ENCODE results near the gene SLC26A11. TPM values are rescaled to one million over a fixed set of nuclear protein-coding genes. Genes with fewer than 3 reads are reported as not detected.
"Not testable (repeated sequence)": the region's sequence is repeated elsewhere in the genome, so short reads cannot be mapped to it uniquely, and the experiment has no call there.

The SLC26A11 gene
- total and polyA plus RNA-seq, 4 experiments from 2014 or later, result 6.3 to 126 (median 66.0) TPM

GRCh38 chr17:80294210-80294609, 74.0 kb downstream of the SLC26A11 start:
- POLR2A ChIA-PET (ENCODE audit: partially characterized antibody), result interaction anchor here (1.0 kb wide), 1 partner anchor 32 kb away, joined by 3 read pairs; no protein-coding TSS in a partner anchor
- H3K4me3 Mint-ChIP-seq, result no peak overlapping the region
- CTCF ChIA-PET (ENCODE audit: partially characterized antibody), result no interaction called here

GRCh38 chr17:80294653-80295052, 74.4 kb downstream of the SLC26A11 start:
- H3K9me3 Mint-ChIP-seq, result peaks cover 0 to 1% (median 0%) of the 10 kb centered on the region in 8 donors
- no peaks in the 10 kb centered on the region for H3K27me3 Mint-ChIP-seq
- ChIA-PET CTCF (ENCODE audit: partially characterized antibody) (no interaction called here), POLR2A (ENCODE audit: partially characterized antibody) (interaction anchor here (1.0 to 1.3 kb wide), 2 partner anchors 31 to 32 kb away, joined by 3 to 6 read pairs; no protein-coding TSS in a partner anchor)
- H3K4me1 ChIP-seq (ENCODE audit: insufficient read depth, low read length), result no peaks in the 10 kb centered on the region
- H3K36me3 Mint-ChIP-seq, result peaks cover 65 to 71% of the 10 kb centered on the region in 2 donors
- peaks cover 0 to 10% (median 7%) of the 10 kb centered on the region in 4 donors for H3K4me1 Mint-ChIP-seq
- H3K9me3 ChIP-seq (ENCODE audit: control insufficient read depth in 1 of 2, low read length in 2 of 2), result no peaks in the 10 kb centered on the region
- H3K36me3 ChIP-seq (ENCODE audit: insufficient read depth, low read length), result peaks cover 87% of the 10 kb centered on the region
- no peaks in the 10 kb centered on the region for H3K27me3 ChIP-seq (ENCODE audit: insufficient read depth, low read length)
- intact Hi-C loops (cut with micrococcal nuclease), result no loop called here
- H3K27ac Mint-ChIP-seq, result peak overlapping the region in 3 of 7 donors; percentile 33 to 62 (median 43)
- DNase-seq, result no peak
- H3K4me3 Mint-ChIP-seq, result no peak overlapping the region
- no peak overlapping the region for H3K27ac ChIP-seq (ENCODE audit: low read depth, low read length)
- H3K4me3 ChIP-seq (ENCODE audit: low read length in 2 of 2), result no peak overlapping the region

More at GRCh38 chr17:80294210-80294609, 74.0 kb downstream of the SLC26A11 start:
- peaks cover 0 to 10% (median 4%) of the 10 kb centered on the region in 4 donors for H3K4me1 Mint-ChIP-seq
- H3K36me3 Mint-ChIP-seq, result peaks cover 65 to 71% of the 10 kb centered on the region in 2 donors
- no peak overlapping the region for H3K4me3 ChIP-seq (ENCODE audit: low read length in 2 of 2)
- H3K27ac Mint-ChIP-seq, result peak overlapping the region in 6 of 7 donors; percentile 33 to 69 (median 51)
- no peaks in the 10 kb centered on the region for H3K27me3 ChIP-seq (ENCODE audit: insufficient read depth, low read length)
- no peak for DNase-seq
- H3K27ac ChIP-seq (ENCODE audit: low read depth, low read length), result no peak overlapping the region
- H3K27me3 Mint-ChIP-seq, result no peaks in the 10 kb centered on the region
- H3K9me3 ChIP-seq (ENCODE audit: control insufficient read depth in 1 of 2, low read length in 2 of 2), result no peaks in the 10 kb centered on the region
- intact Hi-C loops (cut with micrococcal nuclease), result no loop called here
- no peaks in the 10 kb centered on the region for H3K4me1 ChIP-seq (ENCODE audit: insufficient read depth, low read length)
- peaks cover 89% of the 10 kb centered on the region for H3K36me3 ChIP-seq (ENCODE audit: insufficient read depth, low read length)
- H3K9me3 Mint-ChIP-seq, result no peaks in the 10 kb centered on the region

GRCh38 chr17:80295146-80295545, 74.9 kb downstream of the SLC26A11 start:
- Histone ChIP-seq H3K9me3 (ENCODE audit: control insufficient read depth in 1 of 2, low read length in 2 of 2) (no peaks in the 10 kb centered on the region), H3K4me1 (ENCODE audit: insufficient read depth, low read length) (no peaks in the 10 kb centered on the region), H3K27me3 (ENCODE audit: insufficient read depth, low read length) (no peaks in the 10 kb centered on the region), H3K36me3 (ENCODE audit: insufficient read depth, low read length) (peaks cover 87% of the 10 kb centered on the region), H3K27ac (ENCODE audit: low read depth, low read length) (no peak overlapping the region), H3K4me3 (ENCODE audit: low read length in 2 of 2) (no peak overlapping the region)
- intact Hi-C loops (cut with micrococcal nuclease), result no loop called here
- H3K27me3 Mint-ChIP-seq, result no peaks in the 10 kb centered on the region
- peak overlapping the region in 2 of 7 donors; percentile 43 to 47 for H3K27ac Mint-ChIP-seq
- H3K4me3 Mint-ChIP-seq, result no peak overlapping the region
- H3K36me3 Mint-ChIP-seq, result peaks cover 67 to 73% of the 10 kb centered on the region in 2 donors
- ChIA-PET POLR2A (ENCODE audit: partially characterized antibody) (interaction anchor here (1.1 to 1.3 kb wide), 2 partner anchors 31 to 34 kb away, joined by 5 to 6 read pairs; no protein-coding TSS in a partner anchor), CTCF (ENCODE audit: partially characterized antibody) (no interaction called here)
- peaks cover 0 to 2% (median 0%) of the 10 kb centered on the region in 8 donors for H3K9me3 Mint-ChIP-seq
- H3K4me1 Mint-ChIP-seq, result peaks cover 0 to 11% (median 8%) of the 10 kb centered on the region in 4 donors
- DNase-seq, result no peak

GRCh38 chr17:80295559-80295958, 75.3 kb downstream of the SLC26A11 start:
- H3K27me3 ChIP-seq (ENCODE audit: insufficient read depth, low read length), result no peaks in the 10 kb centered on the region
- H3K4me3 ChIP-seq (ENCODE audit: low read length in 2 of 2), result no peak overlapping the region
- peaks cover 0 to 10% (median 7%) of the 10 kb centered on the region in 4 donors for H3K4me1 Mint-ChIP-seq
- H3K27me3 Mint-ChIP-seq, result no peaks in the 10 kb centered on the region
- CTCF ChIA-PET (ENCODE audit: partially characterized antibody), result no interaction called here
- H3K4me1 ChIP-seq (ENCODE audit: insufficient read depth, low read length), result no peaks in the 10 kb centered on the region
- no peak for DNase-seq
- POLR2A ChIA-PET (ENCODE audit: partially characterized antibody), result interaction anchor here (1.1 to 1.3 kb wide), 2 partner anchors 32 to 34 kb away, joined by 5 to 6 read pairs; no protein-coding TSS in a partner anchor
- H3K9me3 Mint-ChIP-seq, result peaks cover 0 to 2% (median 0%) of the 10 kb centered on the region in 8 donors
- intact Hi-C loops (cut with micrococcal nuclease), result no loop called here
- peak overlapping the region in 4 of 7 donors; percentile 13 to 55 (median 38) for H3K27ac Mint-ChIP-seq
- H3K4me3 Mint-ChIP-seq, result no peak overlapping the region
- H3K27ac ChIP-seq (ENCODE audit: low read depth, low read length), result no peak overlapping the region
- H3K36me3 ChIP-seq (ENCODE audit: insufficient read depth, low read length), result peaks cover 86% of the 10 kb centered on the region
- H3K36me3 Mint-ChIP-seq, result peaks cover 65 to 73% of the 10 kb centered on the region in 2 donors
- no peaks in the 10 kb centered on the region for H3K9me3 ChIP-seq (ENCODE audit: control insufficient read depth in 1 of 2, low read length in 2 of 2)

- Histone ChIP-seq H3K4me1 (ENCODE audit: insufficient read depth, low read length) (no peaks in the 10 kb centered on the region), H3K9me3 (ENCODE audit: control insufficient read depth in 1 of 2, low read length in 2 of 2) (no peaks in the 10 kb centered on the region), H3K36me3 (ENCODE audit: insufficient read depth, low read length) (peaks cover 85% of the 10 kb centered on the region), H3K27ac (ENCODE audit: low read depth, low read length) (no peak overlapping the region), H3K27me3 (ENCODE audit: insufficient read depth, low read length) (no peaks in the 10 kb centered on the region), H3K4me3 (ENCODE audit: low read length in 2 of 2) (no peak overlapping the region)
- Mint-ChIP-seq H3K27me3 (no peaks in the 10 kb centered on the region), H3K27ac (peak overlapping the region in 1 of 7 donors; percentile 18), H3K4me3 (no peak overlapping the region), H3K36me3 (peaks cover 70 to 78% of the 10 kb centered on the region in 2 donors), H3K9me3 (peaks cover 0 to 2% (median 0%) of the 10 kb centered on the region in 8 donors), H3K4me1 (peaks cover 0 to 10% (median 7%) of the 10 kb centered on the region in 4 donors)
- intact Hi-C loops (cut with micrococcal nuclease), result no loop called here
- DNase-seq, result no peak
- ChIA-PET CTCF (ENCODE audit: partially characterized antibody) (no interaction called here), POLR2A (ENCODE audit: partially characterized antibody) (interaction anchor here (0.8 to 1.3 kb wide), 4 partner anchors 26 to 35 kb away, joined by 3 to 6 read pairs (median 4); no protein-coding TSS in a partner anchor)
Observed at GRCh38 chr17:80296221-80296620, 76.0 kb downstream of the SLC26A11 start.

- Histone ChIP-seq H3K4me1 (ENCODE audit: insufficient read depth, low read length) (no peaks in the 10 kb centered on the region), H3K9me3 (ENCODE audit: control insufficient read depth in 1 of 2, low read length in 2 of 2) (peaks cover 0 to 4% of the 10 kb centered on the region in 2 donors), H3K27ac (ENCODE audit: low read depth, low read length) (no peak overlapping the region), H3K36me3 (ENCODE audit: insufficient read depth, low read length) (peaks cover 88% of the 10 kb centered on the region), H3K4me3 (ENCODE audit: low read length in 2 of 2) (no peak overlapping the region), H3K27me3 (ENCODE audit: insufficient read depth, low read length) (no peaks in the 10 kb centered on the region)
- peaks cover 3 to 10% (median 7%) of the 10 kb centered on the region in 4 donors for H3K4me1 Mint-ChIP-seq
- ChIA-PET CTCF (ENCODE audit: partially characterized antibody) (no interaction called here), POLR2A (ENCODE audit: partially characterized antibody) (interaction anchor here (0.6 to 1.1 kb wide), 2 partner anchors 20 to 1410 kb away, joined by 3 read pairs; no protein-coding TSS in a partner anchor)
- no peaks in the 10 kb centered on the region for H3K27me3 Mint-ChIP-seq
- no peak for DNase-seq
- peak overlapping the region in 1 of 7 donors; percentile 47 for H3K27ac Mint-ChIP-seq
- intact Hi-C loops (cut with micrococcal nuclease), result no loop called here
- H3K36me3 Mint-ChIP-seq, result peaks cover 77 to 82% of the 10 kb centered on the region in 2 donors
- peaks cover 0 to 4% (median 2%) of the 10 kb centered on the region in 8 donors for H3K9me3 Mint-ChIP-seq
- no peak overlapping the region for H3K4me3 Mint-ChIP-seq
Observed at GRCh38 chr17:80297996-80298560, 77.9 kb downstream of the SLC26A11 start.

GRCh38 chr17:80299350-80300100, 79.3 kb downstream of the SLC26A11 start:
- H3K27ac Mint-ChIP-seq, result peak overlapping the region in 4 of 7 donors; percentile 42 to 81 (median 71)
- H3K9me3 ChIP-seq (ENCODE audit: control insufficient read depth in 1 of 2, low read length in 2 of 2); H3K27ac ChIP-seq (ENCODE audit: low read depth, low read length); H3K9me3 Mint-ChIP-seq; H3K4me3 ChIP-seq (ENCODE audit: low read length in 2 of 2); H3K4me1 Mint-ChIP-seq; H3K27me3 Mint-ChIP-seq; H3K4me1 ChIP-seq (ENCODE audit: insufficient read depth, low read length); H3K4me3 Mint-ChIP-seq; intact Hi-C loops (cut with micrococcal nuclease); DNase-seq; H3K27me3 ChIP-seq (ENCODE audit: insufficient read depth, low read length); CTCF ChIA-PET (ENCODE audit: partially characterized antibody): not testable (repeated sequence)
- POLR2A ChIA-PET (ENCODE audit: partially characterized antibody), result interaction anchor here (0.8 to 1.2 kb wide), 2 partner anchors 21 to 87 kb away, joined by 3 read pairs; no protein-coding TSS in a partner anchor
- H3K36me3 Mint-ChIP-seq, result peaks cover 80 to 82% of the 10 kb centered on the region in 2 donors
- peaks cover 90% of the 10 kb centered on the region for H3K36me3 ChIP-seq (ENCODE audit: insufficient read depth, low read length)

All from CD4-positive, alpha-beta memory T cell (primary cell).